PC-3 (cell line): Measurements from ENCODE around the gene GABARAPL2. TPM values are rescaled to one million over a fixed set of nuclear protein-coding genes. Genes with fewer than 3 reads are reported as not detected.

Experiments
- ATAC-seq: fragments of 200-7000 bp; cut with Tn5 transposase; 2 replicates; pipeline ENCODE4 v1.9.1; 2020; ENCODE audit warnings: mild to moderate bottlenecking, moderate library complexity
- BruUV-seq: library from RNA; stranded (reverse); fragments of 400-500 nt; replicated peaks from 2 replicates; lab custom pipeline; 2021; lab: Mats Ljungman, UMichigan
- CTCF ChIA-PET: fragments of 300-600 bp; sonication (Branson Sonifier 250); formaldehyde crosslinking; loops from one replicate; lab custom pipeline; 2022; ENCODE audit warnings: antibody characterized with exemption; lab: Charles Lee
- POLR2A ChIA-PET: fragments of 300-600 bp; sonication (Branson Sonifier 250); formaldehyde crosslinking; loops from one replicate; lab custom pipeline; 2022; ENCODE audit warnings: antibody characterized with exemption; ENCODE audit not compliant: unreplicated experiment; lab: Charles Lee
- DNase-seq: peaks from one replicate; pipeline ENCODE4 v3.0.0-alpha.2; 2015
- H2AFZ ChIP-seq: fragments of 300-600 bp; sonication (generic); 2 replicates; pipeline ENCODE4 v1.6.0; 2016; ENCODE audit warnings: antibody characterized with exemption, low read length
- H3F3A ChIP-seq: fragments of 300-600 bp; sonication (generic); one replicate; pipeline ENCODE4 v1.6.0; 2017; ENCODE audit warnings: antibody characterized with exemption, low read length, control low read depth, mild to moderate bottlenecking; ENCODE audit not compliant: unreplicated experiment
- H3K27ac ChIP-seq: fragments of 300-600 bp; sonication (generic); 2 replicates; pipeline ENCODE4 v1.5.1; 2016; ENCODE audit warnings: mild to moderate bottlenecking, low read length
- H3K27me3 ChIP-seq: fragments of 300-600 bp; sonication (generic); 2 replicates; pipeline ENCODE4 v1.6.1; 2016; ENCODE audit warnings: low read length, mixed read lengths
- H3K36me3 ChIP-seq: fragments of 300-600 bp; sonication (generic); 2 replicates; pipeline ENCODE4 v1.6.1; 2016; ENCODE audit warnings: low read depth, mixed run types, low read length, mixed read lengths
- H3K4me1 ChIP-seq: fragments of 300-600 bp; sonication (generic); 2 replicates; pipeline ENCODE4 v1.5.1; 2016; ENCODE audit warnings: low read length; ENCODE audit not compliant: insufficient read depth
- H3K4me2 ChIP-seq: fragments of 300-600 bp; sonication (generic); 2 replicates; pipeline ENCODE4 v1.6.0; 2016; ENCODE audit warnings: low read length
- H3K4me3 ChIP-seq: fragments of 300-600 bp; sonication (generic); 2 replicates; pipeline ENCODE4 v1.5.1; 2016; ENCODE audit warnings: mild to moderate bottlenecking, low read length, mixed read lengths
- H3K79me2 ChIP-seq: fragments of 300-600 bp; sonication (generic); 2 replicates; pipeline ENCODE4 v1.6.1; 2017; ENCODE audit warnings: low read length, mixed read lengths
- H3K9ac ChIP-seq: fragments of 300-600 bp; sonication (generic); 2 replicates; pipeline ENCODE4 v1.6.0; 2016; ENCODE audit warnings: mild to moderate bottlenecking, low read length
- H3K9me2 ChIP-seq: fragments of 300-600 bp; sonication (generic); replicated peaks from 2 replicates; pipeline ENCODE4 v1.6.1; 2016; ENCODE audit warnings: mixed run types, low read length, mixed read lengths
- H3K9me3 ChIP-seq: fragments of 300-600 bp; sonication (generic); 2 replicates; pipeline ENCODE4 v1.6.1; 2016; ENCODE audit warnings: low read length, mixed read lengths
- H4K20me1 ChIP-seq: fragments of 300-600 bp; sonication (generic); 2 replicates; pipeline ENCODE4 v1.6.1; 2016; ENCODE audit warnings: low read length, mixed read lengths
- CTCF ChIP-seq: fragments of 300-600 bp; sonication (generic); conservative IDR thresholded peaks from 2 replicates; pipeline ENCODE4 v1.5.1; 2017; ENCODE audit warnings: antibody characterized with exemption, low read depth, mild to moderate bottlenecking, low read length
- EZH2 ChIP-seq: fragments of 300-600 bp; sonication (generic); IDR thresholded peaks from one replicate; pipeline ENCODE4 v1.6.1; 2017; ENCODE audit warnings: antibody characterized with exemption, mild to moderate bottlenecking, low read length; ENCODE audit not compliant: unreplicated experiment
- EZH2phosphoT487 ChIP-seq: fragments of 300-600 bp; sonication (generic); IDR thresholded peaks from 2 replicates; pipeline ENCODE4 v1.6.1; 2018; ENCODE audit warnings: mild to moderate bottlenecking, antibody characterized with exemption, low read length, borderline replicate concordance
- intact Hi-C: fragments of 100-400 bp; cut with micrococcal nuclease; formaldehyde crosslinking; loops from 2 replicates; pipeline ENCODE4 v1.9.0; 2023
- total RNA-seq: library from RNA; depleted of rRNA; stranded (reverse); fragments of >200 nt; gene quantifications from 2 replicates; pipeline ENCODE4 v1.2.3, GENCODE V29; 2014

Gene GABARAPL2
- total RNA-seq, 1 experiment from 2014 or later, result 24.7 TPM

GRCh38 chr16:75570396-75571065 is 4.4 kb downstream of the GABARAPL2 start:
- Histone ChIP-seq H4K20me1 (no peaks in the 10 kb centered on the region), H2AFZ (no peak overlapping the region), H3K4me1 (no peaks in the 10 kb centered on the region), H3K79me2 (peaks cover 20% of the 10 kb centered on the region), H3K9ac (no peak overlapping the region), H3K27me3 (no peaks in the 10 kb centered on the region), H3F3A (no peaks in the 10 kb centered on the region), H3K9me3 (no peaks in the 10 kb centered on the region), H3K36me3 (peaks cover 7% of the 10 kb centered on the region), H3K9me2 (no peaks in the 10 kb centered on the region), H3K4me3 (no peak overlapping the region), H3K27ac (no peak overlapping the region), H3K4me2 (no peak overlapping the region)
- intact Hi-C loops, result no loop called here
- BruUV-seq, result no TSS peak
- ATAC-seq (no peak), DNase-seq (no peak)
- no peak for TF ChIP-seq CTCF
- TF ChIP-seq EZH2, result no peak
- no peak for TF ChIP-seq EZH2phosphoT487
- ChIA-PET POLR2A (no interaction called here), CTCF (no interaction called here)

GRCh38 chr16:75572864-75573542 is 6.8 kb downstream of the GABARAPL2 start:
- H4K20me1 ChIP-seq, result no peaks in the 10 kb centered on the region
- no peak for ATAC-seq
- BruUV-seq, result no TSS peak

More at GRCh38 chr16:75572864-75573542, 6.8 kb downstream of the GABARAPL2 start:
- ChIA-PET CTCF (no interaction called here), POLR2A (no interaction called here)
- H2AFZ ChIP-seq, result no peak overlapping the region
- no peaks in the 10 kb centered on the region for H3K9me2 ChIP-seq
- H3K4me3 ChIP-seq, result no peak overlapping the region
- no peak overlapping the region for H3K9ac ChIP-seq
- H3K36me3 ChIP-seq, result peaks cover 11% of the 10 kb centered on the region
- intact Hi-C loops, result no loop called here
- H3K4me2 ChIP-seq, result no peak overlapping the region
- H3F3A ChIP-seq, result no peaks in the 10 kb centered on the region
- no peak for DNase-seq
- no peak for TF ChIP-seq CTCF
- TF ChIP-seq EZH2, result no peak
- no peak for TF ChIP-seq EZH2phosphoT487
- H3K9me3 ChIP-seq, result no peaks in the 10 kb centered on the region
- no peaks in the 10 kb centered on the region for H3K4me1 ChIP-seq
- no peak overlapping the region for H3K27ac ChIP-seq
- H3K27me3 ChIP-seq, result no peaks in the 10 kb centered on the region
- 0 out of 2 replicates have a peak, but pooled peaks cover 3% of the 10 kb centered on the region for H3K79me2 ChIP-seq
